AG08396 (cell line): Measurements from ENCODE around the gene CHN2.

Source experiments
- DNase-seq: peaks from one replicate; pipeline ENCODE4 v3.0.0; 2012; ENCODE audit warnings: low spot score, mixed read lengths

Gene CHN2

GRCh38 chr7:29471444-29472138 is 277.0 kb downstream of the CHN2 start:
- no peak for DNase-seq

GRCh38 chr7:29476916-29477315 is 282.3 kb downstream of the CHN2 start:
- no peak for DNase-seq

- no peak for DNase-seq
Observed at GRCh38 chr7:29478226-29478625, 283.7 kb downstream of the CHN2 start.

GRCh38 chr7:29478687-29479240 is 284.2 kb downstream of the CHN2 start:
- no peak for DNase-seq

GRCh38 chr7:29479301-29480200 is 285.0 kb downstream of the CHN2 start:
- DNase-seq: no peak

GRCh38 chr7:29480451-29480850 is 285.9 kb downstream of the CHN2 start:
- DNase-seq: no peak

- DNase-seq: no peak
Observed at GRCh38 chr7:29480934-29481651, 286.5 kb downstream of the CHN2 start.

GRCh38 chr7:29482056-29482455 is 287.5 kb downstream of the CHN2 start:
- no peak for DNase-seq

- no peak for DNase-seq
Observed at GRCh38 chr7:29483219-29484104, 288.9 kb downstream of the CHN2 start.

- DNase-seq: no peak
Observed at GRCh38 chr7:29484280-29484679, 289.7 kb downstream of the CHN2 start.

- no peak for DNase-seq
Observed at GRCh38 chr7:29485339-29486190, 291.0 kb downstream of the CHN2 start.

- DNase-seq: no peak
Observed at GRCh38 chr7:29486191-29486700, 291.7 kb downstream of the CHN2 start.

GRCh38 chr7:29487424-29487823 is 292.8 kb downstream of the CHN2 start:
- no peak for DNase-seq

GRCh38 chr7:29488203-29488970 is 293.8 kb downstream of the CHN2 start:
- no peak for DNase-seq

GRCh38 chr7:29488977-29489376 is 294.4 kb downstream of the CHN2 start:
- DNase-seq: no peak

GRCh38 chr7:29490094-29490607 is 295.6 kb downstream of the CHN2 start:
- DNase-seq: no peak

GRCh38 chr7:29494350-29494749 is 299.8 kb downstream of the CHN2 start:
- no peak for DNase-seq

GRCh38 chr7:29495653-29496052 is 301.1 kb downstream of the CHN2 start:
- DNase-seq: no peak

GRCh38 chr7:29496355-29497020 is 301.9 kb downstream of the CHN2 start:
- DNase-seq: no peak
